HepG2 (cell line): Measurements from ENCODE around the gene ATP8A1. TPM values are rescaled to one million over a fixed set of nuclear protein-coding genes. Genes with fewer than 3 reads are reported as not detected.

Source experiments
- ATAC-seq: fragments of 200-7000 bp; cut with Tn5 transposase; 3 replicates; pipeline ENCODE4 v1.9.1; 2020; ENCODE audit warnings: mild to moderate bottlenecking, moderate library complexity
- BruUV-seq: library from RNA; stranded (reverse); fragments of 400-500 nt; replicated peaks from 2 replicates; lab custom pipeline; 2021; lab: Mats Ljungman, UMichigan
- CTCF ChIA-PET: fragments of 300-600 bp; formaldehyde crosslinking; extraction: SDS; loops from one replicate; lab custom pipeline; 2021; ENCODE audit warnings: low total read pairs, inconsistent platforms, low intra/inter-chr PET ratio; lab: Yijun Ruan, JAX
- POLR2A ChIA-PET: fragments of 350-600 bp; sonication (Branson Sonifier 250); formaldehyde crosslinking; loops from one replicate; lab custom pipeline; 2020; ENCODE audit warnings: antibody characterized with exemption, inconsistent platforms; lab: Yijun Ruan, JAX
- DNase-seq: peaks from one replicate; pipeline ENCODE4 v3.0.0-alpha.2; 2015; ENCODE audit warnings: low spot score
- FAIRE-seq: peaks from 3 replicates; lab custom pipeline; 2011; peaks lifted over from hg19 to GRCh38; lab: Jason Lieb, UNC
- H2AFZ ChIP-seq: one replicate; pipeline ENCODE4 v1.6.1; 2011; ENCODE audit warnings: low read length, inconsistent platforms
- H3K27ac ChIP-seq: fragments of 300-600 bp; 3 replicates; pipeline ENCODE4 v1.8.0; 2011; ENCODE audit warnings: mixed run types, mild to moderate bottlenecking, mixed read lengths, low read length, inconsistent platforms; ENCODE audit not compliant: insufficient read depth; ENCODE audit errors: extremely low read length
- H3K27me3 ChIP-seq, 2 experiments: fragments of 200-600 bp in 1 of 2; 2 replicates in 1 of 2; 3 replicates in 1 of 2; pipeline versions ENCODE4 v1.6.0 to v1.8.0; 2011; ENCODE audit warnings: low read length in 2 of 2, mild to moderate bottlenecking in 2 of 2, moderate library complexity in 2 of 2, inconsistent platforms in 1 of 2; ENCODE audit not compliant: insufficient read depth in 2 of 2, control insufficient read depth in 1 of 2
- H3K36me3 ChIP-seq, 2 experiments: fragments of 200-600 bp in 1 of 2; replicated peaks in 1 of 2; 2 replicates in 1 of 2; 3 replicates in 1 of 2; pipeline versions ENCODE4 v1.5.1 to v1.8.0; 2011; ENCODE audit warnings: low read length in 2 of 2, inconsistent platforms in 1 of 2; ENCODE audit not compliant: insufficient read depth in 2 of 2, control insufficient read depth in 1 of 2
- H3K4me1 ChIP-seq: 2 replicates; pipeline ENCODE4 v1.5.1; 2012; ENCODE audit warnings: low read length, inconsistent platforms; ENCODE audit not compliant: insufficient read depth
- H3K4me2 ChIP-seq: 2 replicates; pipeline ENCODE4 v1.6.0; 2011; ENCODE audit warnings: low read depth, low read length, inconsistent platforms
- H3K4me3 ChIP-seq, 3 experiments: fragments of 200-600 bp in 1 of 3; sonication (generic), shearing (Covaris generic) in 1 of 3; replicated peaks in 1 of 3; 2 replicates each; pipeline ENCODE4 v1.5.1; 2011 to 2016; ENCODE audit warnings: low read length in 3 of 3, inconsistent platforms in 2 of 3, low read depth in 2 of 3, mild to moderate bottlenecking in 2 of 3, control low read depth in 1 of 3, mixed read lengths in 1 of 3; ENCODE audit not compliant: insufficient read depth in 1 of 3
- H3K79me2 ChIP-seq: one replicate; pipeline ENCODE4 v1.6.1; 2011; ENCODE audit warnings: low read length, inconsistent platforms; ENCODE audit not compliant: insufficient read depth
- H3K9ac ChIP-seq: 2 replicates; pipeline ENCODE4 v1.6.0; 2011; ENCODE audit warnings: mild to moderate bottlenecking, low read depth, low read length, inconsistent platforms; ENCODE audit not compliant: insufficient read depth
- H3K9me3 ChIP-seq: 2 replicates; pipeline ENCODE4 v1.5.1; 2012; ENCODE audit warnings: mild to moderate bottlenecking, low read length
- H4K20me1 ChIP-seq: 2 replicates; pipeline ENCODE4 v1.6.0; 2011; ENCODE audit warnings: inconsistent platforms, mild to moderate bottlenecking, low read length, moderate library complexity; ENCODE audit not compliant: insufficient read depth
- AKAP8 ChIP-seq: sonication (generic); formaldehyde crosslinking; IDR thresholded peaks from 2 replicates; pipeline ENCODE4 v1.5.1; 2020; ENCODE audit warnings: mild to moderate bottlenecking, missing genetic modification reagents
- EED ChIP-seq: sonication (generic); formaldehyde crosslinking; IDR thresholded peaks from 2 replicates; pipeline ENCODE4 v1.5.0; 2020; ENCODE audit warnings: mild to moderate bottlenecking, missing genetic modification reagents
- MTA1 ChIP-seq: sonication (generic); formaldehyde crosslinking; IDR thresholded peaks from 2 replicates; pipeline ENCODE4 v1.4.0; 2020; ENCODE audit warnings: missing genetic modification reagents, mild to moderate bottlenecking, borderline replicate concordance
- SP1 ChIP-seq, 2 experiments: fragments of 450-650 bp in 1 of 2; sonication (generic) in 1 of 2; formaldehyde crosslinking in 1 of 2; IDR thresholded peaks; 2 replicates each; pipeline versions ENCODE4 v1.4.0 to v1.6.1; 2016 to 2020; ENCODE audit warnings: missing genetic modification reagents in 1 of 2
- SP4 ChIP-seq: sonication (generic); formaldehyde crosslinking; IDR thresholded peaks from 2 replicates; pipeline ENCODE4 v1.8.1; 2023; ENCODE audit warnings: mild to moderate bottlenecking, missing genetic modification reagents
- ZNF101 ChIP-seq: sonication (generic); formaldehyde crosslinking; IDR thresholded peaks from 2 replicates; pipeline ENCODE4 v1.4.0; 2020; ENCODE audit warnings: mild to moderate bottlenecking, low read depth, missing genetic modification reagents, borderline replicate concordance
- ZNF124 ChIP-seq: sonication (generic); formaldehyde crosslinking; IDR thresholded peaks from 2 replicates; pipeline ENCODE4 v1.4.0; 2020; ENCODE audit warnings: missing genetic modification reagents
- ZNF343 ChIP-seq: sonication (generic); formaldehyde crosslinking; IDR thresholded peaks from 2 replicates; pipeline ENCODE4 v1.4.0; 2020; ENCODE audit warnings: mild to moderate bottlenecking, missing genetic modification reagents
- WGBS: methylation state at CpG from one replicate; pipeline ENCODE4 v1.1.6; 2017; ENCODE audit warnings: low lambda C conversion rate; 5-methylcytosine and 5-hydroxymethylcytosine counted together
- in situ Hi-C: cut with HindIII; loops from 2 replicates; pipeline ENCODE4 v1.10.0; 2017; ENCODE audit warnings: low pct_unique_long_range_greater_than_20kb; ENCODE audit not compliant: extremely low pct_ligation_motif_present
- intact Hi-C: fragments of 100-400 bp; cut with micrococcal nuclease; formaldehyde crosslinking; loops from one replicate; pipeline ENCODE4 v1.10.0; 2022; ENCODE audit not compliant: unreplicated experiment
- polyA plus RNA-seq, 8 experiments: library from polyadenylated mRNA; depleted of rRNA in 3 of 8; stranded (reverse) in 7 of 8; unstranded in 1 of 8; fragments of >200 nt; fragmentation: Illumina TruSeq in 4 of 8; extraction: Trizol in 4 of 8; gene quantifications; 2 replicates each; pipeline versions ENCODE4 v1.2.1 to v1.2.3, GENCODE V29; 2011 to 2016; ENCODE audit warnings: low read depth in 4 of 8, missing spikeins in 1 of 8, mixed read lengths in 1 of 8; ENCODE audit not compliant: insufficient read depth in 1 of 8
- total RNA-seq, 5 experiments: library from RNA; depleted of rRNA; stranded (reverse); fragments of >200 nt; fragmentation: Illumina TruSeq; extraction: Trizol; gene quantifications; 2 replicates each; pipeline ENCODE4 v1.2.3, GENCODE V29; 2016; ENCODE audit warnings: low read depth in 1 of 5
- TF ChIP-seq, protein P1 (sequence below): fragments of 450-650 bp; IDR thresholded peaks from 2 replicates; pipeline ENCODE4 v1.6.1; 2016
- TF ChIP-seq, protein P2 (sequence below): IDR thresholded peaks from 2 replicates; pipeline ENCODE4 v1.6.1; 2016

ATP8A1 gene
- total and polyA plus RNA-seq, 2 of the 13 experiments (the other 11 are each of a cell fraction or from before 2014, with no cell fraction given), result 1.7 to 6.2 TPM

DNA sequence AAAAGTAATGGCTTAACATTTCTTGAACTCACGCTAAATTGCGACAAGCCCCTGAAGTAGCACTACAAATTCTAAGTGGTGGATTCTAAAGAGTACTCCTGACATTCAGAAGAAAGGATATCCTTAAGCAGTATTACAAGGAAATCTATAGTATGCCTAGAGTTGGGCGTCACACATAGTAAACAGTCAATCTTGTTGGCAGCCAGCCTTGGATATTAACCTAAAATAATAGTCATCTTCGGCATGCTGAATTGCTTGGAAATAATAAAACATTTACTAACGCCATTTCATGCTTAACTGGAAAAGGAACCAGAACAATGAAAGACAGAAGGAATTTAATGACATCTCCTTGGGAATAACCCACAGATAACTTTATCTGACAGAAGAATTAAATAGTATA lies 18.6 kb downstream of the ATP8A1 start (continued):
- TF ChIP-seq, protein P1, sequence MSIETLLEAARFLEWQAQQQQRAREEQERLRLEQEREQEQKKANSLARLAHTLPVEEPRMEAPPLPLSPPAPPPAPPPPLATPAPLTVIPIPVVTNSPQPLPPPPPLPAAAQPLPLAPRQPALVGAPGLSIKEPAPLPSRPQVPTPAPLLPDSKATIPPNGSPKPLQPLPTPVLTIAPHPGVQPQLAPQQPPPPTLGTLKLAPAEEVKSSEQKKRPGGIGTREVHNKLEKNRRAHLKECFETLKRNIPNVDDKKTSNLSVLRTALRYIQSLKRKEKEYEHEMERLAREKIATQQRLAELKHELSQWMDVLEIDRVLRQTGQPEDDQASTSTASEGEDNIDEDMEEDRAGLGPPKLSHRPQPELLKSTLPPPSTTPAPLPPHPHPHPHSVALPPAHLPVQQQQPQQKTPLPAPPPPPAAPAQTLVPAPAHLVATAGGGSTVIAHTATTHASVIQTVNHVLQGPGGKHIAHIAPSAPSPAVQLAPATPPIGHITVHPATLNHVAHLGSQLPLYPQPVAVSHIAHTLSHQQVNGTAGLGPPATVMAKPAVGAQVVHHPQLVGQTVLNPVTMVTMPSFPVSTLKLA, result no peak
- no peak for TF ChIP-seq ZNF101 (CRISPR knock-in tag)
- TF ChIP-seq, all 625 proteins: peak for 0

DNA sequence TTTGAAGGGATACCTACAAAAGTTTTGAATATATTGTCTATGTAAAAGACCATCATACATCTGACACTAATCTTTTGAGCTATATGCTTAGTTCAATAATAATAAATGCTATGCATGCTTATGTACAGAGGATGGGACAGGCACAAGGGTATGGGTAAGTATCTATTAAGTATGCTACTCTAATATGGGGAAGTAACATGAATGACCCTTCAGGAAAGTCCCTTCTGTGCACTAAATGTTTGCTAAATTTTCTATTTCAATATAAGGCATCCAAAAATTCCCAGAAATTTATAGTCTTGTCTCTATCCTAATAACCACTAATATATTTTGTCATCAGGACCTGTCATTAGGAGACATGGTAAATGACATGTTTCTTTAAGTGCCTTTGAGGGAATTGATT lies 19.0 kb downstream of the ATP8A1 start:
- no peaks in the 10 kb centered on the region for H3K79me2 ChIP-seq
- in situ Hi-C loops (no loop called here), intact Hi-C loops (no loop called here)
- no peaks in the 10 kb centered on the region for H4K20me1 ChIP-seq
- POLR2A ChIA-PET, result no interaction called here
- H3K36me3 ChIP-seq, result no peaks in the 10 kb centered on the region
- FAIRE-seq, result no peak
- no peaks in the 10 kb centered on the region for H3K4me1 ChIP-seq
- BruUV-seq, result no TSS peak
- no peak overlapping the region for H3K4me3 ChIP-seq
- H3K4me2 ChIP-seq, result no peak overlapping the region
- H3K9ac ChIP-seq, result no peak overlapping the region
- no peak for ATAC-seq
- no peaks in the 10 kb centered on the region for H3K9me3 ChIP-seq
- H3K27me3 ChIP-seq, result no peaks in the 10 kb centered on the region
- H2AFZ ChIP-seq, result no peak overlapping the region
- H3K27ac ChIP-seq, result no peak overlapping the region
- DNase-seq, result no peak
- TF ChIP-seq AKAP8 (CRISPR knock-in tag) (no peak), EED (CRISPR knock-in tag) (no peak), SP1 (IDR thresholded peaks at IDR 0.05) (no peak), SP1 (CRISPR knock-in tag; IDR thresholded peaks at IDR 0.05) (no peak), MTA1 (no peak)
- CTCF ChIA-PET, result no interaction called here

DNA sequence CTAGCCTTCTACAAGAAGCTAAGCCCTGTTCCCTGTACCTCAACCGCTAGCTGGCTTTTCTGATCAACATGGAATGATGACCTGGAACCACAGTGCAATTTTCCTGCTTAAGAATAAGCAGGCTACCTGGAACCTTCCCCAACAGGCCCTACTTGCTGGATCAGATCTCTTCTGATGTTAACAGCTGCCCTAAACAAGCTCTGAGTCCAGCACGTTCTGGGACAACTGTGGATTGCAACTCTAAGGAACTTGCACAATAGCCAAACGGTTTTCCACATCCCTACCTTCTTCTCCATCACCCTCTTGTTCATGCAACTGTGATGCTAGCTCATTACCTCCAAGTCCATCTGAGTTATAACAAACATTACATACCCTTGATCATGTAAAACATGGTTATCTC lies 19.8 kb downstream of the ATP8A1 start:
- no peaks in the 10 kb centered on the region for H4K20me1 ChIP-seq
- TF ChIP-seq ZNF124 (CRISPR knock-in tag) (no peak), SP4 (CRISPR knock-in tag) (no peak), ZNF343 (no peak)
- TF ChIP-seq, protein P2, sequence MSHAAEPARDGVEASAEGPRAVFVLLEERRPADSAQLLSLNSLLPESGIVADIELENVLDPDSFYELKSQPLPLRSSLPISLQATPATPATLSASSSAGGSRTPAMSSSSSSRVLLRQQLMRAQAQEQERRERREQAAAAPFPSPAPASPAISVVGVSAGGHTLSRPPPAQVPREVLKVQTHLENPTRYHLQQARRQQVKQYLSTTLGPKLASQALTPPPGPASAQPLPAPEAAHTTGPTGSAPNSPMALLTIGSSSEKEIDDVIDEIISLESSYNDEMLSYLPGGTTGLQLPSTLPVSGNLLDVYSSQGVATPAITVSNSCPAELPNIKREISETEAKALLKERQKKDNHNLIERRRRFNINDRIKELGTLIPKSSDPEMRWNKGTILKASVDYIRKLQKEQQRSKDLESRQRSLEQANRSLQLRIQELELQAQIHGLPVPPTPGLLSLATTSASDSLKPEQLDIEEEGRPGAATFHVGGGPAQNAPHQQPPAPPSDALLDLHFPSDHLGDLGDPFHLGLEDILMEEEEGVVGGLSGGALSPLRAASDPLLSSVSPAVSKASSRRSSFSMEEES (CRISPR knock-in tag), result no peak
- TF ChIP-seq, all 625 proteins: peak for 0
- WGBS, result 51% methylated on average over 2 of the region's 3 CpGs
- intact Hi-C loops, result no loop called here
- no peaks in the 10 kb centered on the region for H3K36me3 ChIP-seq
- ChIA-PET POLR2A (no interaction called here), CTCF (no interaction called here)
- no peak for FAIRE-seq
- H3K79me2 ChIP-seq, result no peaks in the 10 kb centered on the region
- no peak overlapping the region for H3K9ac ChIP-seq
- BruUV-seq, result no TSS peak
- in situ Hi-C loops, result no loop called here
- H3K27me3 ChIP-seq, result no peaks in the 10 kb centered on the region
- no peak overlapping the region for H2AFZ ChIP-seq
- no peak for DNase-seq
- no peak overlapping the region for H3K4me2 ChIP-seq
- no peak overlapping the region for H3K4me3 ChIP-seq
- no peaks in the 10 kb centered on the region for H3K4me1 ChIP-seq
- no peak overlapping the region for H3K27ac ChIP-seq
- ATAC-seq, result no peak
- no peaks in the 10 kb centered on the region for H3K9me3 ChIP-seq
